SK-N-SH treated with all-trans-retinoic acid at 6 μM for 48 hours (cell line): Measurements from ENCODE around the gene CD163L1.

ENCODE experiments used
- ATAC-seq: fragments of 200-7000 bp; cut with Tn5 transposase; 3 replicates; pipeline ENCODE4 v1.9.1; 2020; ENCODE audit warnings: mild to moderate bottlenecking, moderate library complexity
- ARNTL ChIP-seq: fragments of 450-650 bp; formaldehyde crosslinking; IDR thresholded peaks from 2 replicates; pipeline ENCODE4 v1.5.0; 2020; ENCODE audit warnings: low read depth, mild to moderate bottlenecking, moderate library complexity, borderline replicate concordance
- BACH2 ChIP-seq: fragments of 250-450 bp; sonication (Bioruptor Pico); IDR thresholded peaks from 2 replicates; pipeline ENCODE4 v1.9.0; 2021; ENCODE audit warnings: mild to moderate bottlenecking, borderline replicate concordance
- CSDC2 ChIP-seq: fragments of 250-450 bp; sonication (Bioruptor Pico); IDR thresholded peaks from 2 replicates; pipeline ENCODE4 v1.5.0; 2020; ENCODE audit warnings: mild to moderate bottlenecking, moderate library complexity
- CSRNP3 ChIP-seq: fragments of 250-450 bp; sonication (Bioruptor Pico); IDR thresholded peaks from 2 replicates; pipeline ENCODE4 v1.5.1; 2021; ENCODE audit warnings: mild to moderate bottlenecking, moderate library complexity
- ESRRG ChIP-seq: fragments of 250-450 bp; sonication (Bioruptor Pico); IDR thresholded peaks from 2 replicates; pipeline ENCODE4 v1.6.1; 2021; ENCODE audit warnings: mild to moderate bottlenecking
- GLIS3 ChIP-seq: fragments of 250-450 bp; sonication (Bioruptor Pico); IDR thresholded peaks from 2 replicates; pipeline ENCODE4 v1.5.0; 2020; ENCODE audit warnings: mild to moderate bottlenecking, moderate library complexity
- ISL1 ChIP-seq: fragments of 250-450 bp; sonication (Bioruptor Pico); IDR thresholded peaks from 2 replicates; pipeline ENCODE4 v2.1.2; 2022; ENCODE audit warnings: mild to moderate bottlenecking, moderate library complexity
- PATZ1 ChIP-seq: fragments of 250-450 bp; sonication (Bioruptor Pico); IDR thresholded peaks from 2 replicates; pipeline ENCODE4 v1.8.0; 2020; ENCODE audit warnings: mild to moderate bottlenecking, moderate library complexity, borderline replicate concordance
- POU6F1 ChIP-seq: fragments of 250-450 bp; sonication (Bioruptor Pico); IDR thresholded peaks from 2 replicates; pipeline ENCODE4 v1.8.0; 2021; ENCODE audit warnings: low read depth, mild to moderate bottlenecking, moderate library complexity, borderline replicate concordance
- RARB ChIP-seq: fragments of 250-450 bp; sonication (Bioruptor Pico); IDR thresholded peaks from 2 replicates; pipeline ENCODE4 v1.8.0; 2021; ENCODE audit warnings: mild to moderate bottlenecking, moderate library complexity
- SNAI2 ChIP-seq: fragments of 250-450 bp; sonication (Bioruptor Pico); IDR thresholded peaks from 2 replicates; pipeline ENCODE4 v1.5.0; 2020; ENCODE audit warnings: mild to moderate bottlenecking, moderate library complexity
- TCF4 ChIP-seq: fragments of 250-450 bp; sonication (Bioruptor Pico); IDR thresholded peaks from 2 replicates; pipeline ENCODE4 v1.8.0; 2021; ENCODE audit warnings: mild to moderate bottlenecking, moderate library complexity, borderline replicate concordance
- TOX ChIP-seq: fragments of 250-450 bp; sonication (Bioruptor Pico); IDR thresholded peaks from 2 replicates; pipeline ENCODE4 v1.8.0; 2021; ENCODE audit warnings: mild to moderate bottlenecking, moderate library complexity, borderline replicate concordance
- ZC3H10 ChIP-seq: fragments of 250-450 bp; sonication (Bioruptor Pico); IDR thresholded peaks from 2 replicates; pipeline ENCODE4 v1.5.1; 2021; ENCODE audit warnings: mild to moderate bottlenecking, moderate library complexity
- ZFP3 ChIP-seq: fragments of 250-450 bp; sonication (Bioruptor Pico); IDR thresholded peaks from 2 replicates; pipeline ENCODE4 v1.5.0; 2020; ENCODE audit warnings: mild to moderate bottlenecking, moderate library complexity
- ZFP30 ChIP-seq: fragments of 450-650 bp; formaldehyde crosslinking; IDR thresholded peaks from 2 replicates; pipeline ENCODE4 v1.5.0; 2022; ENCODE audit warnings: mild to moderate bottlenecking, moderate library complexity
- ZNF565 ChIP-seq: fragments of 450-650 bp; formaldehyde crosslinking; conservative IDR thresholded peaks from 2 replicates; pipeline ENCODE4 v1.5.0; 2020; ENCODE audit warnings: low read depth, mild to moderate bottlenecking, moderate library complexity
- ZNF8 ChIP-seq: fragments of 450-650 bp; formaldehyde crosslinking; IDR thresholded peaks from 2 replicates; pipeline ENCODE4 v1.5.0; 2020; ENCODE audit warnings: mild to moderate bottlenecking, moderate library complexity
- TF ChIP-seq, protein P1 (sequence below): fragments of 250-450 bp; sonication (Bioruptor Pico); IDR thresholded peaks from 2 replicates; pipeline ENCODE4 v1.5.1; 2020; ENCODE audit warnings: low read depth, mild to moderate bottlenecking, moderate library complexity
- TF ChIP-seq, protein P2 (sequence below): fragments of 250-450 bp; sonication (Bioruptor Pico); IDR thresholded peaks from 2 replicates; pipeline ENCODE4 v1.5.0; 2020; ENCODE audit warnings: mild to moderate bottlenecking, moderate library complexity

The CD163L1 gene

GRCh38 chr12:7369274-7369729, 74.7 kb downstream of the CD163L1 start:
- ATAC-seq: peak; percentile 66; the same call in 1 of the 3 replicates
- no peak for TF ChIP-seq BACH2
- TF ChIP-seq TCF4 (CRISPR knock-in tag): peak; percentile 42; the same call in 1 of the 2 replicates
- TF ChIP-seq ZFP3 (CRISPR knock-in tag): peak; percentile 95

GRCh38 chr12:7362734-7363133, 81.2 kb downstream of the CD163L1 start:
- TF ChIP-seq ESRRG (no peak), ZNF565 (CRISPR knock-in tag) (no peak), ZNF8 (CRISPR knock-in tag) (peak; percentile 91), RARB (no peak)
- TF ChIP-seq, protein P1, sequence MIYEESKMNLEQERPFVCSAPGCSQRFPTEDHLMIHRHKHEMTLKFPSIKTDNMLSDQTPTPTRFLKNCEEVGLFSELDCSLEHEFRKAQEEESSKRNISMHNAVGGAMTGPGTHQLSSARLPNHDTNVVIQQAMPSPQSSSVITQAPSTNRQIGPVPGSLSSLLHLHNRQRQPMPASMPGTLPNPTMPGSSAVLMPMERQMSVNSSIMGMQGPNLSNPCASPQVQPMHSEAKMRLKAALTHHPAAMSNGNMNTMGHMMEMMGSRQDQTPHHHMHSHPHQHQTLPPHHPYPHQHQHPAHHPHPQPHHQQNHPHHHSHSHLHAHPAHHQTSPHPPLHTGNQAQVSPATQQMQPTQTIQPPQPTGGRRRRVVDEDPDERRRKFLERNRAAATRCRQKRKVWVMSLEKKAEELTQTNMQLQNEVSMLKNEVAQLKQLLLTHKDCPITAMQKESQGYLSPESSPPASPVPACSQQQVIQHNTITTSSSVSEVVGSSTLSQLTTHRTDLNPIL: no peak
- no peak for ATAC-seq

DNA sequence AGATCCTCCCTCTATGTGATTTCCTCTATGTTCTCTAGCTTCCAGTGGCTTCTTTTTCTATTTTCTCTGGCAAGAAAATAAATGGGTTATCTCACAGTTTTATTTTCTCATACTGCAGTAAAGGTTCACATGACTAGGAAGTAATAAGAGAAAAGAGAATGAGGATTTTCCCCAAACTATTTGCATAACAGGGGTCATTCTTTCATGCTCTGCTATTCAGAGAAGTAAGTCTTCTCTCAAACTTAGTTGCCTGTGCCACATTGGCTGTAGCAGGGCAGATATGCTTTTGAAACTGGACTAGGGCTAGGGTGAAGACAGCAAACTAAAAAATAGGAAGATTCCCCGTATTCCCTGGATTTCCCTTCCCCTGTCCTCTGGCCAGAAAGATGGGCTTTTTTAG, 82.7 kb downstream of the CD163L1 start:
- ATAC-seq: no peak
- TF ChIP-seq ZNF565 (CRISPR knock-in tag) (no peak), CSRNP3 (no peak)
- TF ChIP-seq, all 23 proteins: peak for 0

GRCh38 chr12:7354529-7354928, 89.4 kb downstream of the CD163L1 start:
- TF ChIP-seq ESRRG (no peak), RARB (no peak), PATZ1 (CRISPR knock-in tag) (no peak), ZFP3 (CRISPR knock-in tag) (no peak), CSDC2 (CRISPR knock-in tag) (no peak), TOX (no peak), BACH2 (no peak), ZC3H10 (CRISPR knock-in tag) (no peak), ZFP30 (CRISPR knock-in tag) (no peak), GLIS3 (CRISPR knock-in tag) (no peak), TCF4 (CRISPR knock-in tag) (no peak), SNAI2 (CRISPR knock-in tag) (no peak), POU6F1 (CRISPR knock-in tag) (no peak)
- TF ChIP-seq, protein P1: no peak
- ATAC-seq: no peak

GRCh38 chr12:7352661-7353060, 91.3 kb downstream of the CD163L1 start:
- no peak for ATAC-seq
- TF ChIP-seq CSRNP3 (no peak), ZNF8 (CRISPR knock-in tag) (no peak), ISL1 (CRISPR knock-in tag) (no peak), CSDC2 (CRISPR knock-in tag) (no peak), BACH2 (no peak), SNAI2 (CRISPR knock-in tag) (no peak), TCF4 (CRISPR knock-in tag) (no peak), ARNTL (CRISPR knock-in tag) (no peak), RARB (no peak), GLIS3 (CRISPR knock-in tag) (no peak), POU6F1 (CRISPR knock-in tag) (no peak)
- TF ChIP-seq, protein P2, sequence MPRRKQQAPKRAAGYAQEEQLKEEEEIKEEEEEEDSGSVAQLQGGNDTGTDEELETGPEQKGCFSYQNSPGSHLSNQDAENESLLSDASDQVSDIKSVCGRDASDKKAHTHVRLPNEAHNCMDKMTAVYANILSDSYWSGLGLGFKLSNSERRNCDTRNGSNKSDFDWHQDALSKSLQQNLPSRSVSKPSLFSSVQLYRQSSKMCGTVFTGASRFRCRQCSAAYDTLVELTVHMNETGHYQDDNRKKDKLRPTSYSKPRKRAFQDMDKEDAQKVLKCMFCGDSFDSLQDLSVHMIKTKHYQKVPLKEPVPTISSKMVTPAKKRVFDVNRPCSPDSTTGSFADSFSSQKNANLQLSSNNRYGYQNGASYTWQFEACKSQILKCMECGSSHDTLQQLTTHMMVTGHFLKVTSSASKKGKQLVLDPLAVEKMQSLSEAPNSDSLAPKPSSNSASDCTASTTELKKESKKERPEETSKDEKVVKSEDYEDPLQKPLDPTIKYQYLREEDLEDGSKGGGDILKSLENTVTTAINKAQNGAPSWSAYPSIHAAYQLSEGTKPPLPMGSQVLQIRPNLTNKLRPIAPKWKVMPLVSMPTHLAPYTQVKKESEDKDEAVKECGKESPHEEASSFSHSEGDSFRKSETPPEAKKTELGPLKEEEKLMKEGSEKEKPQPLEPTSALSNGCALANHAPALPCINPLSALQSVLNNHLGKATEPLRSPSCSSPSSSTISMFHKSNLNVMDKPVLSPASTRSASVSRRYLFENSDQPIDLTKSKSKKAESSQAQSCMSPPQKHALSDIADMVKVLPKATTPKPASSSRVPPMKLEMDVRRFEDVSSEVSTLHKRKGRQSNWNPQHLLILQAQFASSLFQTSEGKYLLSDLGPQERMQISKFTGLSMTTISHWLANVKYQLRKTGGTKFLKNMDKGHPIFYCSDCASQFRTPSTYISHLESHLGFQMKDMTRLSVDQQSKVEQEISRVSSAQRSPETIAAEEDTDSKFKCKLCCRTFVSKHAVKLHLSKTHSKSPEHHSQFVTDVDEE: no peak
